ENCODE results near the gene KIF21B.

The KIF21B gene

GRCh38 chr1:201023517-201023902, at the start of gene KIF21B:
KIF21B (minus strand) TSS chr1:201023714; CDS start chr1:201023383, 331 bp downstream.
- peak; percentile 61 to 78 for DNase-seq

GRCh38 chr1:201072922-201073321, 49.4 kb upstream of the KIF21B start:
- no peak for DNase-seq

GRCh38 chr1:201072149-201072548, 48.6 kb upstream of the KIF21B start:
- no peak for DNase-seq

DNA sequence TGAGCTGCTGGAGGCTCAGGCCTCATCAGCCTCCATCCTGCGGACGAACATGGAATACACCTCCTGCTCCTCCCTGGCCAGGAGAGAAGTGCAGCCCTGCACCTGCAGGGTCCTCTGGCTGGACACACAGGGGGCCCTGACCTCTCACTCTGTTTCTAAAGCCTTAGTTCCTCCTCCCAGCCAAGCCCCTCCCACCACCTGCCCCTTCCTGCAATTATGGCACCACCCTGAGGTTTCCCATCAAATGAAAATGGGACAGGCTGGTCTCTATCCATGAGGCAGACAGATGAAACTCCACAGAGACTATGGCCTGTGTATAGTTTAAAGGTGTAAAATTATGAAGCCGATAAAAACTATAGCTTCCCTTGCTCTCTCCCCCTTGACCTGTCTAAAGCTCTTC, 46.1 kb upstream of the KIF21B start:
- no peak for DNase-seq

DNA sequence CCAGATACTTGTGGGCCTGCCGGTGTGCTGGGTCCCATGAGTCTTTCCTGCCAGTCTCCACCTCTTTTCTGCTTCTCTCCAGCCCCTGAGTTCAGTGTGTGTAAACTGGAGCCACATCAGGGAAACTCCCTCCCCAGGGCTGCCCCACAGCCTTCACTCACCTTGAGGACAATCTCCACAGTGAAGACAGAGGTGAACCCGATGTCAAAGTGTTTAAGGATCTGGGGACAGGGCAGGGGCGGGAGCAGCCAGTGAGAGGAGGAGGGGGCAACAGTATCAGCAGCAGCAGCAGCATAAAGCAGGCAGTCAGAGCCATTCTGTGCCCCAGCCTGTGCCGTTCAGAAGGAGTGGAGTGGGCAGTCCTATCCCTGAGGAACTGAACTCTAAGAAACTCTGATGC, 45.5 kb upstream of the KIF21B start:
- no peak for DNase-seq

- DNase-seq, result no peak
Observed at GRCh38 chr1:201066986-201067385, 43.5 kb upstream of the KIF21B start.

- no peak for DNase-seq
Observed at GRCh38 chr1:201065686-201066085, 42.2 kb upstream of the KIF21B start.

GRCh38 chr1:201064806-201065205, 41.3 kb upstream of the KIF21B start:
- DNase-seq, result peak in 1 of 2 donors; percentile 6

DNA sequence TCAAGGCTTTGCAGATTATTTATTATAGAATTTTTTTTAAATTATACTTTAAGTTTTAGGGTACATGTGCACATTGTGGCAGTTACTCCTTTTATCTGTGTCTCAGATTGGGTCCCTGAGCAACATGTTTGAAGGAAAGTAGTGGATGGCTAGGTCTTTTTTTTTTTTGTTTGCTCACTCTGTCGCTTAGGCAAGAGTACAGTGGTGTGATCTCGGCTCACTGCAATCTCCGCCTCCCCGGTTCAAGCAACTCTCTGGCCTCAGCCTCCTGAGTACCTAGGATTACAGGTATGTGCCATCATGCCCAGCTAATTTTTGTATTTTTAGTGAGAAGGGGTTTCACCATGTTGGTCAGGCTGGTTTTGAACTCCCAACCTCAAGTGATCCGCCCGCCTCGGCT, 39.6 kb upstream of the KIF21B start:
- DNase-seq, result no peak

GRCh38 chr1:201062511-201063091, 39.1 kb upstream of the KIF21B start:
- no peak for DNase-seq

DNA sequence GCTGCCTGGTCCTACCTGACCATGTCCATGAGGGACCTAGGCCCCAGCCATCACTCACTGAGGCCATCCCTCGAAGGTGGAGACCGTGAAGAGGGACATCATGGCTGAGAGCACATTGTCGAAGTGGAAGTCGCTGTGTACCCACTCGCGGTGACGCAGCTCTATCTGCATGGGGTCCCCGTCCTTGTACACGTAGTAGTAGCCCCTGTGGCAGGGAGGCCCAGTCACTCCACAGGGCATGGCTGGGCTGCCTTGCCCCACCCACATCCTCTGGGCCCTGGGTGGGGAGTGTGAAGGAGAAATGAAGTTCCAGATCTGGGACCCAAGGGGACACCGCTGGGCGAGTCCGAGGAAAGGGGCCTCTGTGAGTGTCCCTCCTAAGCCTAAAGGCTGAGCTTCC, 38.4 kb upstream of the KIF21B start:
- no peak for DNase-seq

- no peak for DNase-seq
Observed at GRCh38 chr1:201061049-201061448, 37.5 kb upstream of the KIF21B start.

- no peak for DNase-seq
Observed at GRCh38 chr1:201060586-201060985, 37.1 kb upstream of the KIF21B start.

GRCh38 chr1:201059871-201060555, 36.5 kb upstream of the KIF21B start:
- DNase-seq, result peak in 1 of 2 donors; percentile 17

GRCh38 chr1:201059401-201059800, 35.9 kb upstream of the KIF21B start:
- no peak for DNase-seq

DNA sequence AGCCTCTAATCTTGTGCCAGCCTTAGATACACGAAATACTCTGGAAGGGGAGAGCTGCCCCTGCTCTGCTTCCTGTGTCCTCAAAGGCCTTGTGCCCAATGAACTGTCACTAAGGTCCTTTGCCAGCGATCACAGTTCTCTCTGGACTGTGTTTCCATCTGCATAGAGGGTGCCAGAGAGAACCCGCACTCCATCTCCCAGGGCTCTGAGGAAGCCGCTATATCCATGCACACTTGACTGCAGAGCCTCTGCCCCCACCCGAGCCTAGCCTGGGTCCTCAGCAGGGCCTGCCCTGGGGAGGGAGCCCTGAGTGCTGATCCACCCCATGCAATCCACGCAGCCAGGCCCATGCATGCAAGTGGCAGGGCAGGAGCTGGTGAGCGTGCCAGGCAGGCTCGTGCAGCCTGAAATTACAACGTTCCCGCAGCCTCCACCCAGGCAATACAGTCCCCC, 30.6 kb upstream of the KIF21B start:
- no peak for DNase-seq

- DNase-seq, result no peak
Observed at GRCh38 chr1:201053155-201053860, 29.8 kb upstream of the KIF21B start.

DNA sequence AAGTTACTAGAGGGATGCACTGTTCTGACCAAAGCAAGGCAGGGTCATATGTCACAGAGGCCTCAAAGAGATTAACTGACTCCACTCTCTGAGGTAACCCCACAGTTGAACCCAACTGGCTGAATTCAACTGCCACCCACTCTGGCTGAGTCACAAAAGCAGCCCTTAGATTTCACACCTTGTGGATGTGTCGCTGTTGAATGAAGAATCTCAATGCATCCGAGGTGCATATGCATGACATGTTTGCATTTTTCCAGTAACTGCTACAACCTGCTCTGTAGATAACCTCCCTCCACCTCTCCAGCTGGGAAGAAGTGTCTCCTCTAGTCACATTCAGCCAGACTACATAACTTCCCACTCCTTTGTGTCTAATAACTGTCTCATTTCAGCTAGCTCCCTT, 27.9 kb upstream of the KIF21B start:
- no peak for DNase-seq

DNA sequence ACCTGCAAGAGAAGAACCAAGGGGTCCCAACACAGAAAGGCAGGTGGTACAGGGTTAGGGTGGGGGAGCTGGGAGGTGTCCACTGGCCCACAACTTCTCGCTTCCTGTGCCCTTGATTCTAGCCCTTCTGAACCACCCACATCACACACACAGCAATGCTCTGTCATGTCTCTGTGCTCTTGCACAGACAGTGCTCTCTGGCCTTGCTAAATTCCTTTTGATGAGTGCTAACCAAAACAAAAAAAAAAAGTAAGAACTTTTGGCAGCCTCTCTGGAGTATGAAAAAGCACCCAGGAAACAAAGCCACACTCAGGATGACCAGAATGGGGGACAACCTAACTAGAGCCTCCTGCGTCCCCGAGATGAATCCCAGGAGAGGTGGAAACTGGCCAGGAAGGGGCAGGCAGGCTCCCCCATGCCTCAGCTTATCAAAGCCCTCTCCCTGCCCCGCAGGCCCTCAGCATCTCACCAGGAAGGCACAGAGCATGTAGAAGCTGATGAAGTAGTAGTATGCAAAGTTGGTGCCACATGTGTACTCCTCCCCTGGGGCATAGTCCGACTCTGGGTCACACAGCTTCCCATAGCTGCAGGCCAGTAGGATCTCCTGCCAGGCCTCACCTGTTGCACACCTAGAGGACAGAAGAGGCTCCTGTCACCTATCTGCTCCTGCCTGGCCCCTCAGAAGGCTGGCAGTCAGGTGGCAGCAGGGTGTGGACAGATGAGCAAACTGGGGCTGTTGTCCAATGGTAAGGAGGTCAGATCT, 27.2 kb upstream of the KIF21B start:
- DNase-seq, result no peak

- DNase-seq, result no peak
Observed at GRCh38 chr1:201049248-201049831, 25.8 kb upstream of the KIF21B start.

- no peak for DNase-seq
Observed at GRCh38 chr1:201048521-201048920, 25.0 kb upstream of the KIF21B start.

GRCh38 chr1:201044119-201044518, 20.6 kb upstream of the KIF21B start:
- DNase-seq, result no peak
